HPDE6-E6E7 (cell line): ENCODE measurements around the gene TLN1.

ENCODE experiments used
- DNase-seq: peaks from one replicate; pipeline ENCODE4 v3.0.0; 2011; ENCODE audit warnings: missing footprints; ENCODE audit errors: extremely low spot score

TLN1 gene

DNA sequence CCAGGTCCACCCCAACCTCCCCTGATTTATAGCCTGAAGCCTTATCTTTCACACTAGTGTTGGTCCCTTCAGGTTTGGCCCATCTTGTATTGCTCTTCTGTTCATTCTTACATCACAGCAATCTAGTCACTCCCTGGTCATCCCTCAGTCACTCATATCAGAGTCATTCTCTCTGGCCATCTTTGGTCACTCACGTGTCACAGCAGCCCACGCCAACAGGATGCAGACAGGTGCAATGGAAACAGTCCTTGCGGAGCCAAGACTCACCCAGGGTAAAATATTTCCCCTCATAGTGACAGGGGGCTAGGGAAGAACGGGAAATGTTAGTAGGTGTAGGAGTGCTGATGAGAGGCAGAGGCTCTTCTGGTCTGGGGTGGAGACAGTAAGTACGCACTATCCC lies 21.5 kb upstream of the TLN1 start:
- DNase-seq, result no peak

DNA sequence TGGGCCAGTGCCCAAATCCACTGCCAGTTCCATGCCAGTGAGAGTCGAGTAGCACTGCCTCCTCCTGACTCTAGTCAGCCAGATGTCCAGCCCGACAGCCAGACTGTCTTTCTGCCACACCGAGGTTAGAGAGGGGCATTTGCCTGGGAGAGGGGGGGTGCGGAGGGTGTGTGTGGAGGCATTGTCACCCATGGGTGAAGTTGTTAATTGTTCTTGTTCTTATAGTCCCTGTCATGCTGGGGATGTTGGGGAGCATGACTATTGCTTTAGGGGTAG lies 18.2 kb upstream of the TLN1 start:
- no peak for DNase-seq

DNA sequence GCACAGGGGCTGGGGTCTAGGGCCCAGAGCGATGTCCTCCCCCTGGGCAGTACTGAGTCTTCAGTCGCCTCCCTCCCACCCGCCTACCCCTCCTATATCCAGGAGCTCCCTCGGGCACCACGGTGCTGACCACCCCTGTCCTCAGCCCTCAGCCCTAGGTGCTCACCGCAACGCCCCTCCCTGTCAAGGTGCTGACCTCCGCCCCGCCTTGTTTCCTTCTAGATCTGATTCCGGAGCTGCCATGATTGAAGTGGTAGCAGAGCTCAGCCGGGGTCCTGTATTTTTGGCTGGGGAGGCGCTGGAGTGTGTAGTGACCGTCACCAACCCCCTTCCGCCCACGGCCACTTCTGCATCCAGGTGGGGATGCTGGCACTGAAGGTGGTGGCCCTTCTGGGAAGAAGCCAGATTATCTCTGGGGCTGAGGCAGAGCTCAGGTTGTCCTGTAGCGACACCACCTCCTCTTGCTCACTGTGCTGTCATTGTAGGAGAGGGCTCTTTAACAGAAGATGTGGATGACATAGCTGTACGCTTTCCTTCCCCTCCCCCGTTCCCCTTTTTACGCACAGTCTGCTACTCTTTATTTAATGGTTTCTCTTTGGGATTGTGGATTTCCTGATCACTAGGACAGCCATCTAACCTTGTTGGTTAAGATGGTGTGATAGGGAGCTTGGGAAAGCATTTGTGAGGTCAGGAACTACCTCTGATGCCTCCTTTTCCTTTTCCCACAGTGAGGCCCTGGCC lies 17.7 kb upstream of the TLN1 start:
- no peak for DNase-seq

DNA sequence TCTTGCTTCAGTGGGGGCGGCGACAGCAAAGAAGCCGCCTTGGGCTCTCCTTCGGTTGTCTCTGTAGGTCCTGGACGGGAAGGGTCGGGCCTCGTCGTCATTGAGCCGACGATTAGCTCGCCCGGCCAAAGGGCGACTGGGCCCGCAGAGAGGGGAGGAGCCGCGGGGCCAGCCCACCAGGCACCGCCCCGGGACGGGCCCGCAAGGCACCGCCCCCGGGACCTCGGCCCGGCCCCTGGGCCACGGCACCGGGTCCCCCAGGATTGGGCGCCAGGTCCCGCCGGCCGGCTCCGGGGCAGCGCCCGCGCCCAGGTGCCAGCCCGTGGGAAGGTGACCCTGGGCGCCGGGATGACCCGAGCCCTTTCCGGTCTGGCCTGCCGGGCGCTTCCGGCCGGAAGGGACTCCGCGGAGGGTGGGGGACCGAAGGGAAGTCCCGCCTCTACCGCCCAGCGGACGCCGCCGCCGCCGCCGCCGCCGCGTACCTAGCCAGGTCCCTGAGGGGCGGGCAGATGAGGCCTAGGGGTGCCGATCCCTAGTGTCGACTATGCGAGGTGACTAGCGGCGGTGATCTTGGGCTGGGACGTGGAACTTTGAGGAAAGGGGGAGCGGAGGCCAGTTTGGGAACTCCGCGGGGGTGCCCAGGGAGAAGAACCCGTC lies 17.0 kb upstream of the TLN1 start, which contains the start of the genes GBA2 and RGP1:
GBA2 (minus strand) TSS at position 371 of the 657 bp plus-strand sequence. CDS start 524 bp downstream, outside the sequence.
RGP1 (plus strand) TSS at position 430 of the 657 bp plus-strand sequence. CDS start 469 bp downstream, outside the sequence.
- peak; percentile 60 for DNase-seq

DNA sequence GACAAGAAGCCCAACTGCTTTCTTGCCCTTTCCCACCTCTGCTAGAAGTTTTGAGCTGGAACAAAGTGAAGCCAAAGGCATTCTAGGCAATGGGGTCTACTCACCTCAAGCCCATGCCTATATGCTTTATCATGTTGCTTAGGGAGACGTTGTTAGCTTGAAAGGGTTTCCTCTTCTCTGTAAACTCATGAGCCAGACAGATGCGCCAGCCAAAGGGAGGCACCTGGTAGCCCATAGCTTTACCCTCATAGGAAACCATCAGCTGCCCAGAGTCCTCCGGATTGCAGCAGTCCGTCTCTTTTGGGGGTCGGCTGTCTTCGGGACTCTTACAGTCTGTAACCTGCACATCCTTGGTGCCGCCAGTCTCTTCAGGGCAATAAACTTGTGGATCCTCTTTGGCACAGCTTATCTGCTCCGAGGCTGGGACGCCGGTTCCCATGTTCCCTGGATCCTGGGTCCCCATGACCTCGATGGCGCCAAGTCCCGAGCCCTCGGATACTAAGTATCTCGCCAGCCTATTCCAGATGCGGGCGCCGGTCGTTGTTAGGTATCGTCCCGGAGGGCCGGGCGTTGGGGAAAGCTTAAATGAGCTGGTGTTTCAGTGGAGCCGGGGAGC lies 16.4 kb upstream of the TLN1 start:
- no peak for DNase-seq

DNA sequence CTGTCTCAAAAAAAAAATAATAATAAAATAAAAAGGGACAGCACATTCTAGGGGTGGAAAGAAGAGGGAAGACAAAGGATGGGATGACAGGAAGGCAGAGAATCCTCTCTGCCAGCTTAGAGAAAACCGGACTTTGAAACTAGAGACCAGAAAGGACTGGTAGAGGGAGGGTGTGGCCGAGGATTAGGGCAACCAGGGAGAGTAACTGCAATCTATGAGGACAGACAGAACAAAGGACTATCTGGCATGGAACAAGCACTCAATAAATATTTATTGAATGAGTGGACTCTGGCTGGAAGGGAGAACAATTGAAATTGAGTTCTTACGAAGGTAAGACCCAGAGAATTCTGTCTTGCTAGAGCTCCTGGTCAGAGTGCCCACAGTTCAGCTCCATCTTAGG lies 14.6 kb upstream of the TLN1 start:
- no peak for DNase-seq

DNA sequence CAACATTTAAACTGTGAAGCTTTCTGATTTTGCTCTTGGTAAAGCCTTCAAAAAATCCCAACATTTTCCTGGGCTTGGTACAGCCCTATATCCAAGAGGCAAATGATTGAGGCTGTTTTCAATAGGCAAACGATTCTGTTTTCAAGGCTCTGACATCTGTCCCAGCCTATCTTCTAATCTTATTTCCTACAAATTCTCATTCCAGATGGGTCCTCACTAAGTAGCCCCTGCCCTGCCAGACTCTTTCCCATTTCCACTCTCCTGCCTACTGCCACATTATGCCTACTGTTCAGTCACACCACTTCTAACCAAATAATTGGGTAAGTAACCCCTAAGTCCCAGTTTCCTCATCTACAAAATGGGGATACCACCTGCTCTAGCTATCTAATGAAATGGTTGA lies 13.6 kb upstream of the TLN1 start:
- no peak for DNase-seq

DNA sequence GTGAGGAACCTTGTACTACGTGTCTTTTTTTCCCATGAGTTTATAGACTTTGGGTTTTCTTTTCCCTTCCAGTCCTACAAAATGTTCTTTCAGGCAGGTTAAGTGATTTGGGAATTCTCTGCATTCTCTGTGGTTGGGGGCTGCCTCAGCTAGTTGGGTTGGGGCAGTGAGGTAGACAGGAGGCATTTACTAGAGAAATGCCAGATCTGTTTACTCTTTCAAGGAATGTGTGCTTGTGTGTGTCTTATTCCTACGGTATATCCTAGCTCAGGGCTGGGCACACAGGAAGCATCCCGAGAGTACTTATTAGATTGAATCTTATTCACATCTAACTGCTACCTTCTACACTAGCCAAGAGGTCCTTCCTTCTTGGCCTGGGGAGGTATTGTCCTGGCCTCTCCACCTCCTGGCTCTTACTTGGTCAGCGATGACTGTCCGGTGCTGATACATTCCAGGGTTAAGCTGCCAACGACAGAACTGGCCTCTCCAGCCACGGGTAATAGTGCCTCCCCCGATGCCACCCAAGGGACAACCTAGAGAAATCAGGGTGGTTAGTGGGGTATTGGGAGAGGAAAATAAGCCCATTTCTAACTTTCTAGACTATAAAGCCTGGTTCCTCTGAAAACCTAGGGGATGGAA lies 12.0 kb upstream of the TLN1 start:
- DNase-seq, result no peak

DNA sequence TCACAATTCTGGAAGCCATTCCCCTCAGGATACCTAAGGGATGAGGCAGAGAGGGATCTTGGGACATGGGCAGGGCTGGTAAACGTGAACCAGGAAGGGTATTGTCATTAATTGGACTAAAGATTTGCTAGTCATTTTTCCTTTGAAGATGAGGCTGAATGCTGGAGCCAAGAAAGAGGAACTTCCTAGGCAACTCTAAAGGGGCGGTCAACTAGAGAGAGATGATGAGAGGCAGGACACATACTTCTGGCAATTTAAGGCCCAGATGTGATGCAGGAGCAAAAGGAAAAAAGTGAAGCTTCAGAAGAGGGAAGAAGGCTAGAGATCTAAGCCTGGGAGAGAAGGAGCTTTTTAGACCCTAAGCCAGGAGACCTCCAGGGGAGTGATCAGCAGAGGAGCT lies 11.5 kb upstream of the TLN1 start:
- no peak for DNase-seq

DNA sequence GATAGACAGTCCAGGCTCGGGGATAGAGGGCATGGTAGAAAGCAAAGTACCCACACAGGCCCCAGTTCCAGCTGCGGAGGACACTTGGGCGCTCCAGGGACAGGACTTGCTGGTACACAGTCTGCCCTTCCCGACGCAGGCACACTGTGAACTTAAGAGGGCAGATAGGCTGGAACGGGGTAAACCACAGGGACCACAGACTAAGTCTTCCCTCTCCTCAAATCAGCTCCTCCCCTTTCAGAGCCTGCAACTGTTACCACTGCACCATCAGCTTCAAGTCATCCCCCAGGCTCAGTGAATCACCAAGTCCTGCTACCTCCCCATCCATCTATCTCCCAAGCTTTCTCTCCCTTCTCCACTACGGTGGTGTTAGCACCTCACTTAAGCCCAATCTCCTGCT lies 9.7 kb upstream of the TLN1 start:
- no peak for DNase-seq

DNA sequence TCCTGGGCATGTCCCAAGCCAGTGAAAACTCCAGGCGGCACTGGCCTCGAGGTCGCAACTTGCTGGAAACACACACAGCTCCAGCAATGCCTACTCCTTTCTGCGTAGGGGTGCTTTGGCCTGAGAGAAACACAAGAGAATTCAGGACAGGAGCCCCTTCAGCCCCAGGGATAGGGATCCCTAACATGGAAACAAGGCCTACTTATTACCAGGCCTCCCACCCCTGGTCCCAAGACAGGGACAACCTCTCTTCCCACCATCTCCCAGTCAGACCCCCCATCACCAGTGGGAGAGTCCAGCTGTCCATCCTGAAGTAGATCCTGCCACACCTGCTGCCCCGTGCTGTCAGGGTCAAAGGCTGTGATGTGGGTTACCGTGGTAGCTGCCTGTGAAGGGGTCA lies 8.2 kb upstream of the TLN1 start:
- DNase-seq, result no peak

DNA sequence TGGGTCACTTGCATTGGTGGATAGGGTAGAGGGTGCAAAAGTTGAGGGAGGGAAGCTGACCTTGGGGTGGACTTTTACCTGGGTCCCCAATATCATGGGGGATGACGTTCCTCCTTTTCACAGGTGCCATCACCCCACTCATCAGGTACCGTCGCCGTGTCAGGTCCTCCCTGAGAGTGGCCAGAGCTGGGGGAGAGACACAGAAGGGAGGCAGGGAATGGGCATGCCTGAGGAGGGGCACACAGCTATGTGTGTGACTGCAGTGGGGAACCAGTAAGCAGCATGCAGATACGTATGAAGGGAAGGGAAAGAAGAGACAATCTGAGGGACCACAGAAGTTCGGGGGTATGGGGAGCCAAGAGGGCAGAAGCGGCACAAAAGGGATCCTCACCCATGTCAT lies 6.9 kb upstream of the TLN1 start:
- DNase-seq, result no peak

DNA sequence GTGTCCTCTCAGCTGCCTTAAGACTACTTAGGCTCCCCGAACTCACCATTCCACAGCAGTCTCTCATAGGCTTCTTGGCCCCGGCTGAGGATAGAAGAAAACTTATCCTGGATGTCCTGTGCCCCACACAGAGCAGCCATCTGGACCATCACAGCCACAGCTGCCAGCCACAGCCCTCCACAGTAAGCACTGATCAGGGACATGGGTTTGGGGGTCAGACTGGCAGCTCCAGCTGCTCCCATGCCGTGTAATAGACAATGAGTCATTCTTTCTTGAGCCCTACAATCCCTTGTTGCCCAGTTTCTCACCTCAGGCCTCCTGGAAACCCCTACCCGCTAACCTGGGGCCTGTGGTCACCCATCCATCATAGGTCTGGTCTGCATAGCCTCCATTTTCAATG lies 6.2 kb upstream of the TLN1 start:
- DNase-seq, result no peak

DNA sequence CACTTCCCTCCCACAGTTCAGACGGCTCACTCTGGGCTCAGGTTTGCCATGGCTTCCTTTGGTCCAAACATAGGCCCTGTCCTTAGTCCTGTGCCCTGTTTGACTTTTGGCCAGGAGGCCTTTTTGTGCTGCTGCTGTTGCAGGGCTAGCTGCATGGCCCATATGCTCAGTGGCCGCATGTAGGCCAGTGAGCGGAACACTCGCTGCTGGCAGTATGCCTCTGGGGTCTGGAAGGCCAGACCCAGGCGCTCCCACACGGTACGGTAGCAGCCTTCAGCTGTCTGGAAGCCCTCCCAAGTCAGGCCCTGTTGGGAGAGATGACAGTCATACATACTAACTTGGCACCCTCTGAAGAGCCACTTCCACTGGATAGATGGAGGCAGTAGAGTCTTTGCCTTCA lies 5.1 kb upstream of the TLN1 start:
- no peak for DNase-seq

DNA sequence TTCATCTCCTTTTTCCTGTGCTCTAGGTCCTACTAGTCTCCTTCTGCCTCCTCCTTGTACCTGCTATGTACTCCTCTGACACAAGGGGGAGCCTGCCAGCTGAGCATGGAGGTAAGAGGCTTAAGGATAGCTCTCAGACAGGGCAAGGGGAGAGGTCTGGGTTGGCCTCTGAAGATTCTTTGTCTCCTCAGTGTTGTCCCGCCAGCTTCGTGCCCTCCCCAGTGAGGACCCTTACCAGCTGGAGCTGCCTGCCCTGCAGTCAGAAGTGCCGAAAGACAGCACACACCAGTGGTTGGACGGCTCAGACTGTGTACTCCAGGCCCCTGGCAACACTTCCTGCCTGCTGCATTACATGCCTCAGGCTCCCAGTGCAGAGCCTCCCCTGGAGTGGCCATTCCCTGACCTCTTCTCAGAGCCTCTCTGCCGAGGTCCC lies 4.2 kb upstream of the TLN1 start:
- peak; percentile 62 for DNase-seq

DNA sequence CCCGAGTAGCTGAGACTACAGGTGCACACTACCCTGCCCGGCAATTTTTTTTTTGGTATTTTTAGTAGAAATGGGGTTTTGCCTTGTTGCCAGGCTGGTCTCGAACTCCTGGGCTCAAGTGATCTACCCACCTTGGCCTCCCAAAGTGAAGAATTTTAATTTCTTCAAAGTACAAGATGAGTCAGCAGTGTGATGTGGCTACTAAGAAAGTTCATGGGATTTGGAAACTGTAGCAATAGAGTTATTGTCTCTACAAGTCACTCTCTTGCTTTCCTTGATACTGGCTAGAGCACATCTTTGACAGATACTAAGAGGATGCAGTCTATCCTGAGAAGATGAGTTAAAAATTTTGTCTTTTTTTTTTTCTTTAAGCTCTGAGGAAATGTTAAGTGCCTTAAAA lies 2.1 kb upstream of the TLN1 start:
- DNase-seq, result no peak

DNA sequence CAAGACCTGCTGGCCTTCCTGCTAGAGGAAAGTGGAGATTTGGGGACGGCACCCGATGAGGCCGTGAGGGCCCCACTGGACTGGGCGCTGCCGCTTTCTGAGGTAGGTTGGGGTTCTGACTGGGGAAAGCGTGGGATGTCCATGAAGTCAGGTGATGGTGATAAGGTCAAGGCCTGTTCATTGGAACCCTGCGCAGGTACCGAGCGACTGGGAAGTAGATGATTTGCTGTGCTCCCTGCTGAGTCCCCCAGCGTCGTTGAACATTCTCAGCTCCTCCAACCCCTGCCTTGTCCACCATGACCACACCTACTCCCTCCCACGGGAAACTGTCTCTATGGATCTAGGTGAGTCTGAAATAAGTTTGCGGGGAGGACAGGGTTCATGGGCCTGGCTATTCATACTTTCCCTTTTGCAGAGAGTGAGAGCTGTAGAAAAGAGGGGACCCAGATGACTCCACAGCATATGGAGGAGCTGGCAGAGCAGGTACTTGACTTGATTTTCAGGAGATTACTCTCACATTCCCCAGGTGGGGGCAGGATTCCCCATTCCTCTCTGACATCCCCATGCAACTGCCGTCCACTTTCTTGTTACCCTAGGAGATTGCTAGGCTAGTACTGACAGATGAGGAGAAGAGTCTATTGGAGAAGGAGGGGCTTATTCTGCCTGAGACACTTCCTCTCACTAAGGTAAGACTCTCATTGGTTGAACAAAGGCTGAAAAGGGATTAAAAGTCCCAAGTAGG lies 976 bp upstream of the TLN1 start:
- DNase-seq, result peak; percentile 64

DNA sequence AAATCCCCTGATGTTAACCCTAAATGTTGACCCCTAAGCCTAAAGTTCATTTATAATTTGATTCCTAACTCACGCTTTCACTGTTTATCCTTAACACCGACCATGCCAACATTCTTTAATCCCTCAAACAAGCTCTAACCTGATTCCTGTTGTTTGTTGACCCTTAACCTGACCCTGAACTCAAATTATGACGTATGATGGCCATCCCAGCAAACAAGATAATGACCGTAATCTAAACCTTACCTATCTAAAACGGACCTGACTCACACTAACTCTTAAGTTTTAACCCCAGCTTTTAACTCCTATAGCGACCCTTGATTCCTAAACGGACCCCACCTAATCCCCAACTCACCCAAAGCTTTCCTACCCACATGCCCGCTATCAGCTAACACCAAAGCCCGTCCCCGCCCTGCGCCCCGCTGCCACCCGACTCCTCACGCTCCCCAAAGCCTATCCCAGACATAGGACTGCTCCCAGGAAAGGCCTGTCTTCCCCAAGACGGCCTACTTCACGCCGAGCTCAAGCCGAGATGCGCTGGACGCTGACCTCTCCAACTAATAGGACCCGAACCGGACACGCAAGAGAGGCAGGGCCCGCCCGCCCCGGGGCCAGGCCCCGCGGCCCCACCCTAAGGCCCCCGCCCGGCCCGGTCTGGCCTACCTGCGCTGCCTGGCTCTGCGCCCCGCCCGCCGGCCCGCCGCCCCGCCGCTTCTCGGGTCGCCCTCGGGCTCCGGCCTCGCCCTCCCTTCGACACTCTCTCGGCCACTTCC lies 395 bp downstream of the TLN1 start:
- peak; percentile 36 for DNase-seq

DNA sequence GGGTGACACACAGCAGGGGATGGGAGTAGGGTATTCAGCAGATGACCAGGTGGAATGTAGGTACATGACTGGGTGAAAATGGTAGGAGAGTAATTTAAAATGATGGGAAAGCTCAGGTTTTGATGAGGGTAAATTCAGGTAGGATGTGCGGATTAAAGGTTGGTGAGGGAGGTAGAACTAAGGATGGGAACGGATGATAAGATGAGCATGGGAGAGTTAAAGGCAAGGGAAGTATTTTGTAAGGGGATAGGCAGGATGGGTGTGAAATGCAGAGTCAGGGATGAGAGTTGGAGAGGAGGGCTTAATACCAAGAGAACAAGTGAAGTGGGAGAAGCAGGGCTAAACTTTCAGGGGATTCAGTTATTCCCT lies 1.5 kb downstream of the TLN1 start:
- DNase-seq, result no peak

DNA sequence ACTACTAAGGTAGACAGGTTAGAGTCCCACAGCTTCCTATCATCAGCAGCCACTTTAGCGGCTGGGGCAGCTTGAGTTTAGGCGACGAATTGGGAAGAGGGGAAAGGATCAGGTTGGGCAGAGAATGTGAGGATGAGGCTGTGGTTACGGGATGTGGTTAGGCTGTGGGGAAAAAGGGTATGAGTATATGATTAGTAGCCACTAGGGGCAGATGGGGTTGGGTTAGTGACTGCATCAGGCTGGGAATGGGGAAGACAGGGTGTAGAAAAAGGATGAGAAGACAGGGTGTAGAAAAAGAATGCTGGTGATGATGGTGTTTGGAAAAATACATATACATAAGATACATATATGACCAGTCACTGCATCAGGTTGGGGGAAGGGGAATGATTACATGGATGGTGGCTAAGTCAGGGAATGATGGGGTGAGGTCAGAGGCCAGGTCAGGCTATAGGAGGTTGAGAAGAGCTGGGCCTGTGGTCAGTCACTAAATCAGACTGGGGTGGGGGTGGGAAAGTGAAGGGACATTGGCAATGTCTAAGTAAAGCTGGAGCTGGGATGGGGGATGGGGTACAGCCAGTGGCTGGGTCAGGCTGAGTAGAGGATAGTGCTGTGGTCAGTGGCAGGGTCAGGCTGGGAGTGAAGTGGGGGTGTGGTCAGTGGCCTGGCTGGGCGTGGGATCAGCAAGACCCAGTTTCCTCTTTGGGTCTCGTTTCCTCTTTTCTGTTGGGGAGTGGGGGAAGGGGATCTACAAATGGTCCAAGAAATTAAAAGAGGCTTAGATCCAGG lies 2.1 kb downstream of the TLN1 start:
- peak; percentile 81 for DNase-seq

DNA sequence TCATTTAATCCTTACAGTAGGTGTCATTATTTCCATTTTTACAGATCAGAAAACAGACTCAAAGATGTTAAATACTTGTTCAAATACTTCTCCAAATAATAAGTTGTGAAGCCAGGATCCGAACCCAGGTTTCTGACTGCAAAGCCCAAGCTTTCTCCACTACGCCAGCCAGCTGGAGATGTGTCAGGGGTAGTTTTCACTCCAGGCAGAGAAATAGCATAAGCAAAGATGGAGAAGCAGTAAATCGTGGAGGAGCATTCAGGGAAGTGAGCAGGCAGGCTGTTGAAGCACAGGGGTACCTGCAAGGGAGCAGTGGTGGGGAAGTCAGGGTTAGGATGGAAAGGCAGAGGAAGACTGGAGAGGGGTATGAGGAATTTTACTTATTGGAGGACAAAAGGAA lies 2.9 kb downstream of the TLN1 start:
- DNase-seq, result no peak
